ENCODE results near the gene HSPA4L. TPM values are rescaled to one million over a fixed set of nuclear protein-coding genes. Genes with fewer than 3 reads are reported as not detected.
A peak's percentile ranks its signal among the peaks of the same experiment; 100 is the strongest.

Gene HSPA4L
- total RNA-seq, 1 experiment from 2014 or later = 6.9 TPM

DNA sequence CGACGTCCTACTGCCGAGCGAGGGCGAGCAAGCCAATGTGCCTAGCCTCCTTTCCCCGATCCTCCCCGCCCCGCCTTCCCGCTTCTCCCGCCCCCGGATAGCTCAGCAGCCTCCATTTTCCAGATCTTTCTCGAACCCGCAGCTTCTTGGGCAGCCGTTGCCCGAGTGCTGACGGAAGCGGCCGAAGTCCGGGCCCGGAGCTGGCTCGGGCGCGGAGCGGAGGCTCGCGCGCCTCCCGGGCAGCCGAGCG is 172 bp upstream of the HSPA4L start (continued):
- no peak for TF ChIP-seq PRRX2 (CRISPR knock-in tag; IDR thresholded peaks at IDR 0.05)
- TF ChIP-seq, protein P1, sequence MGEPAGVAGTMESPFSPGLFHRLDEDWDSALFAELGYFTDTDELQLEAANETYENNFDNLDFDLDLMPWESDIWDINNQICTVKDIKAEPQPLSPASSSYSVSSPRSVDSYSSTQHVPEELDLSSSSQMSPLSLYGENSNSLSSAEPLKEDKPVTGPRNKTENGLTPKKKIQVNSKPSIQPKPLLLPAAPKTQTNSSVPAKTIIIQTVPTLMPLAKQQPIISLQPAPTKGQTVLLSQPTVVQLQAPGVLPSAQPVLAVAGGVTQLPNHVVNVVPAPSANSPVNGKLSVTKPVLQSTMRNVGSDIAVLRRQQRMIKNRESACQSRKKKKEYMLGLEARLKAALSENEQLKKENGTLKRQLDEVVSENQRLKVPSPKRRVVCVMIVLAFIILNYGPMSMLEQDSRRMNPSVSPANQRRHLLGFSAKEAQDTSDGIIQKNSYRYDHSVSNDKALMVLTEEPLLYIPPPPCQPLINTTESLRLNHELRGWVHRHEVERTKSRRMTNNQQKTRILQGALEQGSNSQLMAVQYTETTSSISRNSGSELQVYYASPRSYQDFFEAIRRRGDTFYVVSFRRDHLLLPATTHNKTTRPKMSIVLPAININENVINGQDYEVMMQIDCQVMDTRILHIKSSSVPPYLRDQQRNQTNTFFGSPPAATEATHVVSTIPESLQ (CRISPR knock-in tag; IDR thresholded peaks at IDR 0.05) = 0 out of 2 replicates have a peak, but pooled peaks have one; percentile 41
- no peak for TF ChIP-seq GABPB1 (CRISPR knock-in tag; IDR thresholded peaks at IDR 0.05)
- TF ChIP-seq, protein P2, sequence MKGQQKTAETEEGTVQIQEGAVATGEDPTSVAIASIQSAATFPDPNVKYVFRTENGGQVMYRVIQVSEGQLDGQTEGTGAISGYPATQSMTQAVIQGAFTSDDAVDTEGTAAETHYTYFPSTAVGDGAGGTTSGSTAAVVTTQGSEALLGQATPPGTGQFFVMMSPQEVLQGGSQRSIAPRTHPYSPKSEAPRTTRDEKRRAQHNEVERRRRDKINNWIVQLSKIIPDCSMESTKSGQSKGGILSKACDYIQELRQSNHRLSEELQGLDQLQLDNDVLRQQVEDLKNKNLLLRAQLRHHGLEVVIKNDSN (CRISPR knock-in tag; IDR thresholded peaks at IDR 0.05) = 0 out of 2 replicates have a peak, but pooled peaks have one; percentile 5

DNA sequence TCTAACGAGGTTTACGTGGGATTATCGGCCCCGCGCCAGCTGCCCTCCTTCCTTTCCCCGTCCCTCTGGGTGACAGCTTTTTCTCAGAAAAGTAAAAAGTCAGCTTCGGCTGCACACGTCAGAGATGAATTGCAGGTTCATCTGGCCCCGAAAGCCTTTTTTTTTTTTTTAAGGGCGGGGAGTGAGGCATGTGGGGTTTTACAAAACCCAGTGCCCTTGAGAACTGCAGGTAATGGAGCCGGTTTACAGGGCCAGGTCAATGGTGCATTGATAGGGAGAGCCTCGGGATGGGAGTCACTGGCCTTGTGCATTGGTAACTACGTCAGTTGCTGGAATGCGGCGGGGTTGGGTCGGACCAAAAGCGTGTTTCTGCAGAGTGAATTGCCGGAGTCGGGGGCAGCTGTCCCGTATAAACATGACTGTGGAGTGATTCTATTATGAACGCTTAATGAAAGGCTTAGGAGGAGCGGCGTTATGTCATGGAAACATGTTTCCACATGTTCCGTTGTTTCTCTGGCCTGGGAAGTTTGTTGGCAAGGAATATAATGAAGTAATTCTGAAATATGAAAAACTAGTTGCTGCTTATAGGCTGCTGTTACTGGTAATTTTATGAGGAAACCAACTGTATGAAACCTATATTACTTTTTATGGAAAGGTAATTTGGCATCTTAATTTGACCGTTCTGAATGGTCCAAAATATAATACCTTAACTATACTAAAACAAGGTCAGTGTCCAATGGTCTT is 1.1 kb downstream of the HSPA4L start:
- ChIA-PET CTCF (interaction anchor here (1.6 to 1.9 kb wide), 2 partner anchors 98 to 182 kb away, joined by 7 to 10 read pairs; partner anchors contain the start of genes ABHD18, MFSD8 and PLK4), POLR2A (interaction anchor here (3.1 kb wide), 1 partner anchor 98 kb away, joined by 16 read pairs; the partner anchor contains the start of gene PLK4)
- peaks cover 28% of the 10 kb centered on the region for H3K4me1 Mint-ChIP-seq

More for the DNA sequence above, 1.1 kb downstream of the HSPA4L start:
- H3K4me3 Mint-ChIP-seq = peak overlapping the region; percentile 94
- DNase-seq (ENCODE audit: low spot score) (peak; percentile 57), ATAC-seq (peak; percentile 17)
- H3K27me3 Mint-ChIP-seq (ENCODE audit: low read depth) = peaks cover 56% of the 10 kb centered on the region
- H3K27ac Mint-ChIP-seq = no peak overlapping the region
- no peaks in the 10 kb centered on the region for H3K9me3 Mint-ChIP-seq
- TF ChIP-seq ZNF138 (CRISPR knock-in tag; conservative IDR thresholded peaks at IDR 0.05) (no peak), NR3C1 (CRISPR knock-in tag; conservative IDR thresholded peaks at IDR 0.05; ENCODE audit: low read depth) (no peak), CREB1 (CRISPR knock-in tag; IDR thresholded peaks at IDR 0.05) (no peak), MXD4 (CRISPR knock-in tag; IDR thresholded peaks at IDR 0.05; ENCODE audit: borderline replicate concordance) (no peak), EMX1 (CRISPR knock-in tag; IDR thresholded peaks at IDR 0.05) (no peak), TEAD4 (CRISPR knock-in tag; IDR thresholded peaks at IDR 0.05) (no peak)
- TF ChIP-seq, protein P3, sequence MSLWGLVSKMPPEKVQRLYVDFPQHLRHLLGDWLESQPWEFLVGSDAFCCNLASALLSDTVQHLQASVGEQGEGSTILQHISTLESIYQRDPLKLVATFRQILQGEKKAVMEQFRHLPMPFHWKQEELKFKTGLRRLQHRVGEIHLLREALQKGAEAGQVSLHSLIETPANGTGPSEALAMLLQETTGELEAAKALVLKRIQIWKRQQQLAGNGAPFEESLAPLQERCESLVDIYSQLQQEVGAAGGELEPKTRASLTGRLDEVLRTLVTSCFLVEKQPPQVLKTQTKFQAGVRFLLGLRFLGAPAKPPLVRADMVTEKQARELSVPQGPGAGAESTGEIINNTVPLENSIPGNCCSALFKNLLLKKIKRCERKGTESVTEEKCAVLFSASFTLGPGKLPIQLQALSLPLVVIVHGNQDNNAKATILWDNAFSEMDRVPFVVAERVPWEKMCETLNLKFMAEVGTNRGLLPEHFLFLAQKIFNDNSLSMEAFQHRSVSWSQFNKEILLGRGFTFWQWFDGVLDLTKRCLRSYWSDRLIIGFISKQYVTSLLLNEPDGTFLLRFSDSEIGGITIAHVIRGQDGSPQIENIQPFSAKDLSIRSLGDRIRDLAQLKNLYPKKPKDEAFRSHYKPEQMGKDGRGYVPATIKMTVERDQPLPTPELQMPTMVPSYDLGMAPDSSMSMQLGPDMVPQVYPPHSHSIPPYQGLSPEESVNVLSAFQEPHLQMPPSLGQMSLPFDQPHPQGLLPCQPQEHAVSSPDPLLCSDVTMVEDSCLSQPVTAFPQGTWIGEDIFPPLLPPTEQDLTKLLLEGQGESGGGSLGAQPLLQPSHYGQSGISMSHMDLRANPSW (CRISPR knock-in tag; conservative IDR thresholded peaks at IDR 0.05; ENCODE audit: low read depth) = no peak
- TF ChIP-seq, protein P4, sequence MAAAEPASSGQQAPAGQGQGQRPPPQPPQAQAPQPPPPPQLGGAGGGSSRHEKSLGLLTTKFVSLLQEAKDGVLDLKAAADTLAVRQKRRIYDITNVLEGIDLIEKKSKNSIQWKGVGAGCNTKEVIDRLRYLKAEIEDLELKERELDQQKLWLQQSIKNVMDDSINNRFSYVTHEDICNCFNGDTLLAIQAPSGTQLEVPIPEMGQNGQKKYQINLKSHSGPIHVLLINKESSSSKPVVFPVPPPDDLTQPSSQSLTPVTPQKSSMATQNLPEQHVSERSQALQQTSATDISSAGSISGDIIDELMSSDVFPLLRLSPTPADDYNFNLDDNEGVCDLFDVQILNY (CRISPR knock-in tag; IDR thresholded peaks at IDR 0.05) = no peak
- TF ChIP-seq, protein P5, sequence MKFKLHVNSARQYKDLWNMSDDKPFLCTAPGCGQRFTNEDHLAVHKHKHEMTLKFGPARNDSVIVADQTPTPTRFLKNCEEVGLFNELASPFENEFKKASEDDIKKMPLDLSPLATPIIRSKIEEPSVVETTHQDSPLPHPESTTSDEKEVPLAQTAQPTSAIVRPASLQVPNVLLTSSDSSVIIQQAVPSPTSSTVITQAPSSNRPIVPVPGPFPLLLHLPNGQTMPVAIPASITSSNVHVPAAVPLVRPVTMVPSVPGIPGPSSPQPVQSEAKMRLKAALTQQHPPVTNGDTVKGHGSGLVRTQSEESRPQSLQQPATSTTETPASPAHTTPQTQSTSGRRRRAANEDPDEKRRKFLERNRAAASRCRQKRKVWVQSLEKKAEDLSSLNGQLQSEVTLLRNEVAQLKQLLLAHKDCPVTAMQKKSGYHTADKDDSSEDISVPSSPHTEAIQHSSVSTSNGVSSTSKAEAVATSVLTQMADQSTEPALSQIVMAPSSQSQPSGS (CRISPR knock-in tag; IDR thresholded peaks at IDR 0.05; ENCODE audit: borderline replicate concordance, low read depth) = no peak
- TF ChIP-seq, protein P6, sequence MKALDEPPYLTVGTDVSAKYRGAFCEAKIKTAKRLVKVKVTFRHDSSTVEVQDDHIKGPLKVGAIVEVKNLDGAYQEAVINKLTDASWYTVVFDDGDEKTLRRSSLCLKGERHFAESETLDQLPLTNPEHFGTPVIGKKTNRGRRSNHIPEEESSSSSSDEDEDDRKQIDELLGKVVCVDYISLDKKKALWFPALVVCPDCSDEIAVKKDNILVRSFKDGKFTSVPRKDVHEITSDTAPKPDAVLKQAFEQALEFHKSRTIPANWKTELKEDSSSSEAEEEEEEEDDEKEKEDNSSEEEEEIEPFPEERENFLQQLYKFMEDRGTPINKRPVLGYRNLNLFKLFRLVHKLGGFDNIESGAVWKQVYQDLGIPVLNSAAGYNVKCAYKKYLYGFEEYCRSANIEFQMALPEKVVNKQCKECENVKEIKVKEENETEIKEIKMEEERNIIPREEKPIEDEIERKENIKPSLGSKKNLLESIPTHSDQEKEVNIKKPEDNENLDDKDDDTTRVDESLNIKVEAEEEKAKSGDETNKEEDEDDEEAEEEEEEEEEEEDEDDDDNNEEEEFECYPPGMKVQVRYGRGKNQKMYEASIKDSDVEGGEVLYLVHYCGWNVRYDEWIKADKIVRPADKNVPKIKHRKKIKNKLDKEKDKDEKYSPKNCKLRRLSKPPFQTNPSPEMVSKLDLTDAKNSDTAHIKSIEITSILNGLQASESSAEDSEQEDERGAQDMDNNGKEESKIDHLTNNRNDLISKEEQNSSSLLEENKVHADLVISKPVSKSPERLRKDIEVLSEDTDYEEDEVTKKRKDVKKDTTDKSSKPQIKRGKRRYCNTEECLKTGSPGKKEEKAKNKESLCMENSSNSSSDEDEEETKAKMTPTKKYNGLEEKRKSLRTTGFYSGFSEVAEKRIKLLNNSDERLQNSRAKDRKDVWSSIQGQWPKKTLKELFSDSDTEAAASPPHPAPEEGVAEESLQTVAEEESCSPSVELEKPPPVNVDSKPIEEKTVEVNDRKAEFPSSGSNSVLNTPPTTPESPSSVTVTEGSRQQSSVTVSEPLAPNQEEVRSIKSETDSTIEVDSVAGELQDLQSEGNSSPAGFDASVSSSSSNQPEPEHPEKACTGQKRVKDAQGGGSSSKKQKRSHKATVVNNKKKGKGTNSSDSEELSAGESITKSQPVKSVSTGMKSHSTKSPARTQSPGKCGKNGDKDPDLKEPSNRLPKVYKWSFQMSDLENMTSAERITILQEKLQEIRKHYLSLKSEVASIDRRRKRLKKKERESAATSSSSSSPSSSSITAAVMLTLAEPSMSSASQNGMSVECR (CRISPR knock-in tag; IDR thresholded peaks at IDR 0.05; ENCODE audit: borderline replicate concordance) = no peak
- no peaks in the 10 kb centered on the region for H3K36me3 Mint-ChIP-seq
